HG03039 (cell line): ENCODE data around the gene RGS8.

ENCODE experiments used
- ATAC-seq: cut with Tn5 transposase; IDR thresholded peaks from one replicate; pipeline ENCODE4 v1.9.1; 2021; ENCODE audit warnings: mild to moderate bottlenecking, moderate library complexity; ENCODE audit not compliant: unreplicated experiment

RGS8 gene

DNA sequence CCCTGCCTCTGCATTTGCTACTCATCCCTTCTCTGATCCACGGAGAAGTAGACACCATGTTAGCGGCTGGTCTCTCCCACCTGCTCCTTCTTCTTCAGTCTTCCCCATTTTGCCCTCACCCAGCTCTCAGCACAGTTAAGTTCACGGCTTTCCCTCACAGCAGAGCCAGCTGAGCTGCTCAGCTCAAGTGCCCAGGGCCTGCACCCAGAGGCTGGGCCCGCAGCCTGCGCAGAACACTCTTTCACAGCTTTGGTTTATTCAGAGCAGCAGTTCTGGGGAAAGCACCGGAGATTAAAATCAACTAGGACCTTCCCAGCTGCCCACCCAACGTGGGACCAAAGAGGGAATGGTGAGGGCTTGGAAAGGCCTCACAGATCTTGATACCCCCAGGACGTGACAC lies 41.9 kb downstream of the RGS8 start:
- ATAC-seq, result no peak

DNA sequence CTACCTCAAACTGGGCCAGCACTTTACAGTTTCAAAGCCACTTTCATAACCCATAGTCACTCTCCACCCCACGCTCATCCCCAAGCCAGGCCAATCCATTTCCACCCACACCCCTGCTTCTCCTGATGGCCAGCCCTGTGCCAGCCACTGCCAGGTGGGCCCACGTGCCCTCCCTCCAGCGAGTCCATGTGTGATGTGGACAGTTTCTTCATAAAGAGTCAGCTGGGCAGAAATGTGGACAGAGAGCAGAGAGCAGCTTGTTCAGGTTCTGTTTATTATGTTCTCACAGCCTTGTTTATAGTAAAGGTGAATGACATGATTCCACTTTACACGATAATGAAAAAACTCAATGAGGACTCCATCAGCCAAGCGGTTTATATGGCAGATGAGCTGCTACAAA lies 42.8 kb downstream of the RGS8 start:
- no peak for ATAC-seq

DNA sequence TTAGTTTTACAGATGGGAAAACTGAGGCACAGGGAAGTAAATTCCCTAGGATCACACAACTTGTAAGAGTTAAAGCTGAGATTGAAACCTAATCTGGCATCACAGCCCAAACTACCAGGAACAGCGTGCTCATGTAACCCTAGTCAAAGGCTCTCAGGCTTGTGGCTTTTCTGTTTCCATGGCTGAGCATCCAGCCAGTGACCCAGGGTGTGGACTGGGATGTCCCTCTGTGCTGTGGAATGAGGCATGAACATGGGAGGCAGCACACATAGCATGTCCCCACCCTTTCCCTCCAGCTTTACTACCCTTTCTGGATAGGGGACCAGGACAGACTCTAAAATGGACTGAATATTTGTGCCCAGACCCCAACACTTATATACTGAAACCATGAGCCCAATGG lies 45.1 kb downstream of the RGS8 start:
- no peak for ATAC-seq

DNA sequence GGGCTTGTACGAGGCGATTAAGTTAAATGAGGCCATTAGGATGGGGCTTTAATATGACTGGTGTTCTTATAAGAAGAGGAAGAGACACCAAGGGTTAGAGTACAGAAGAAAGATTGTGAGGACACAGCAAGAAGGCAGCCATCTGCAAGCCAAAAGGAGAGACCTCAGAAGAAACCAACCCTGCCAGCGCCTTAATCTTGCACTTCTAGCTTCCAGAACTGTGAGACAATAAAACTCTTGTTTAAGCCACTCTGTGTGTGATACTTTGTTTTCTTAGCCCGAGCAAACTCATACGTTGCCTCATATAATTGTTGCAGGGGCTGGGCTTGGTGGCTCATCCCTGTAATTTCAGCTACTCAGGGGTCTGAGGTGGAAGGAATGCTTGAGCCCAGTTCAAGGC lies 46.6 kb downstream of the RGS8 start:
- ATAC-seq, result no peak

DNA sequence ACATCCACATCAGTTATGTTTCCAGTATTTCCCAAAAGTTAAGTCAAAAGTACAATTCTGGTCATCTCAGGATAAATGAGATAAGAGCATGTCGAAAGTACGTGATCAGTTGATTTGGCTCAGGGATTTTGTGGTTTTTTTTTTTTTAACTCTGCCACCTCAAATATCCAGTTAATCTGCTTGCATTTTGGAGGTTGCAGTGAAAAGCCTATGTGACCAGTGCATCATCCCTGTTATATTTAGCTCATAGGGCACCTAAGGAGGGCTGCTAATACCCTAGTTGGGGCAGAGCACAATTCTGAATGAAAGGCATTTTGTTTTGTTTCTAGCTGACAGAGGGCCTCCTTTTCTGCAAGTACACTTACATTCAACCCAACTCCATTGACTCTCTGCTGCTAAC lies 48.5 kb downstream of the RGS8 start:
- no peak for ATAC-seq
